Epithelial cell of esophagus (primary cell): Measurements from ENCODE around the gene PPM1L.
A peak's percentile ranks its signal among the peaks of the same experiment; 100 is the strongest.
"Not testable (repeated sequence)": the region's sequence is repeated elsewhere in the genome, so short reads cannot be mapped to it uniquely, and the experiment has no call there.

Experiments
- DNase-seq: peaks from one replicate; pipeline ENCODE4 v3.0.0; 2010; ENCODE audit warnings: low read depth
- H3K4me3 ChIP-seq: 2 replicates; pipeline ENCODE4 v1.5.1; 2011; ENCODE audit warnings: mild to moderate bottlenecking, low read length, control low read depth
- CTCF ChIP-seq: IDR thresholded peaks from 2 replicates; pipeline ENCODE4 v1.5.1; 2011; ENCODE audit warnings: low read depth, mild to moderate bottlenecking, low read length, control low read depth, inconsistent platforms; ENCODE audit not compliant: insufficient read depth; ENCODE audit errors: missing control alignments

The PPM1L gene

GRCh38 chr3:160755776-160756304, at the start of gene PPM1L:
Gene PPM1L, plus strand, starts transcription at chr3:160756231.
- peak within 1 kb of the TSS; percentile 80 for H3K4me3 ChIP-seq
- peak; percentile 54 for DNase-seq
- TF ChIP-seq CTCF: no peak

- peak; percentile 71 for DNase-seq
- TF ChIP-seq CTCF: peak; percentile 65
- H3K4me3 ChIP-seq: no peak overlapping the region
Observed at GRCh38 chr3:160707187-160707794, 48.7 kb upstream of the PPM1L start.

GRCh38 chr3:160709477-160710182, 46.4 kb upstream of the PPM1L start:
- H3K4me3 ChIP-seq: no peak overlapping the region
- no peak for DNase-seq
- TF ChIP-seq CTCF: no peak

- H3K4me3 ChIP-seq, DNase-seq: not testable (repeated sequence)
Observed at GRCh38 chr3:160713144-160713543, 42.9 kb upstream of the PPM1L start.

GRCh38 chr3:160719710-160720109, 36.3 kb upstream of the PPM1L start:
- no peak for TF ChIP-seq CTCF
- no peak overlapping the region for H3K4me3 ChIP-seq
- no peak for DNase-seq

GRCh38 chr3:160720123-160720746, 35.8 kb upstream of the PPM1L start:
- peak; percentile 45 for TF ChIP-seq CTCF
- peak; percentile 24 for DNase-seq
- H3K4me3 ChIP-seq: no peak overlapping the region

GRCh38 chr3:160722331-160722730, 33.7 kb upstream of the PPM1L start:
- H3K4me3 ChIP-seq: no peak overlapping the region
- DNase-seq: no peak
- no peak for TF ChIP-seq CTCF
